ENCODE measurements around the gene TBC1D1.

DNA sequence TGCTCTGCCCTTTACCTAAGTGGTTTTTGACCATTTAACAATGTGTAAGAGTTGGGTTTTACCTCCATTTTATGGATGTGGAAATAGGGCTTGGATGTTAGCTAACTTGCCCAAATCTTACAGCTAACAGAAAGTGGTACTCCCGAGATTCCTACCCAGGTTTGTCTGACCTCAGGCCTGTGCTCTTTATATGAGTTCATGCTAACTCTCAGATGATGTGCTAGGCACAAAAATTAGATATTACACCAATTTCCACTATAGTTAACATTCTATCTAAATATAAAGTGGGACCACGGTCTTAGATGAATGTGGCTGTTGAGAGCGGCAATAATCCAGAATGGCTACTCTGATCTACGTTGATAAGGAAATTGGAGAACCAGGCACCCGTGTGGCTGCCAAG, 69.2 kb downstream of the TBC1D1 start, which contains the start of gene PTTG2:
- TF ChIP-seq, protein P1, sequence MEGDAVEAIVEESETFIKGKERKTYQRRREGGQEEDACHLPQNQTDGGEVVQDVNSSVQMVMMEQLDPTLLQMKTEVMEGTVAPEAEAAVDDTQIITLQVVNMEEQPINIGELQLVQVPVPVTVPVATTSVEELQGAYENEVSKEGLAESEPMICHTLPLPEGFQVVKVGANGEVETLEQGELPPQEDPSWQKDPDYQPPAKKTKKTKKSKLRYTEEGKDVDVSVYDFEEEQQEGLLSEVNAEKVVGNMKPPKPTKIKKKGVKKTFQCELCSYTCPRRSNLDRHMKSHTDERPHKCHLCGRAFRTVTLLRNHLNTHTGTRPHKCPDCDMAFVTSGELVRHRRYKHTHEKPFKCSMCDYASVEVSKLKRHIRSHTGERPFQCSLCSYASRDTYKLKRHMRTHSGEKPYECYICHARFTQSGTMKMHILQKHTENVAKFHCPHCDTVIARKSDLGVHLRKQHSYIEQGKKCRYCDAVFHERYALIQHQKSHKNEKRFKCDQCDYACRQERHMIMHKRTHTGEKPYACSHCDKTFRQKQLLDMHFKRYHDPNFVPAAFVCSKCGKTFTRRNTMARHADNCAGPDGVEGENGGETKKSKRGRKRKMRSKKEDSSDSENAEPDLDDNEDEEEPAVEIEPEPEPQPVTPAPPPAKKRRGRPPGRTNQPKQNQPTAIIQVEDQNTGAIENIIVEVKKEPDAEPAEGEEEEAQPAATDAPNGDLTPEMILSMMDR (IDR thresholded peaks at IDR 0.05; ENCODE audit: poor library complexity, severe bottlenecking) = no peak
- TF ChIP-seq, protein P2, sequence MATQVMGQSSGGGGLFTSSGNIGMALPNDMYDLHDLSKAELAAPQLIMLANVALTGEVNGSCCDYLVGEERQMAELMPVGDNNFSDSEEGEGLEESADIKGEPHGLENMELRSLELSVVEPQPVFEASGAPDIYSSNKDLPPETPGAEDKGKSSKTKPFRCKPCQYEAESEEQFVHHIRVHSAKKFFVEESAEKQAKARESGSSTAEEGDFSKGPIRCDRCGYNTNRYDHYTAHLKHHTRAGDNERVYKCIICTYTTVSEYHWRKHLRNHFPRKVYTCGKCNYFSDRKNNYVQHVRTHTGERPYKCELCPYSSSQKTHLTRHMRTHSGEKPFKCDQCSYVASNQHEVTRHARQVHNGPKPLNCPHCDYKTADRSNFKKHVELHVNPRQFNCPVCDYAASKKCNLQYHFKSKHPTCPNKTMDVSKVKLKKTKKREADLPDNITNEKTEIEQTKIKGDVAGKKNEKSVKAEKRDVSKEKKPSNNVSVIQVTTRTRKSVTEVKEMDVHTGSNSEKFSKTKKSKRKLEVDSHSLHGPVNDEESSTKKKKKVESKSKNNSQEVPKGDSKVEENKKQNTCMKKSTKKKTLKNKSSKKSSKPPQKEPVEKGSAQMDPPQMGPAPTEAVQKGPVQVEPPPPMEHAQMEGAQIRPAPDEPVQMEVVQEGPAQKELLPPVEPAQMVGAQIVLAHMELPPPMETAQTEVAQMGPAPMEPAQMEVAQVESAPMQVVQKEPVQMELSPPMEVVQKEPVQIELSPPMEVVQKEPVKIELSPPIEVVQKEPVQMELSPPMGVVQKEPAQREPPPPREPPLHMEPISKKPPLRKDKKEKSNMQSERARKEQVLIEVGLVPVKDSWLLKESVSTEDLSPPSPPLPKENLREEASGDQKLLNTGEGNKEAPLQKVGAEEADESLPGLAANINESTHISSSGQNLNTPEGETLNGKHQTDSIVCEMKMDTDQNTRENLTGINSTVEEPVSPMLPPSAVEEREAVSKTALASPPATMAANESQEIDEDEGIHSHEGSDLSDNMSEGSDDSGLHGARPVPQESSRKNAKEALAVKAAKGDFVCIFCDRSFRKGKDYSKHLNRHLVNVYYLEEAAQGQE (IDR thresholded peaks at IDR 0.05; ENCODE audit: borderline replicate concordance) = no peak
- no peak for TF ChIP-seq POLR2AphosphoS5 (IDR thresholded peaks at IDR 0.05)
- TF ChIP-seq SMC3 (conservative IDR thresholded peaks at IDR 0.05; ENCODE audit: poor library complexity) = no peak
- no peak for TF ChIP-seq TAF1 (IDR thresholded peaks at IDR 0.05; ENCODE audit: low read depth)
- TF ChIP-seq EP300 (conservative IDR thresholded peaks at IDR 0.05; ENCODE audit: poor library complexity, severe bottlenecking) = no peak
- TF ChIP-seq EZH2 (IDR thresholded peaks at IDR 0.05; ENCODE audit: borderline replicate concordance, insufficient read depth, low read length, poor library complexity, severe bottlenecking) = no peak
- no peak for TF ChIP-seq RAD21 (conservative IDR thresholded peaks at IDR 0.05)

All from neural cell (in vitro differentiated cells).